HepG2 (cell line): Measurements from ENCODE around the gene CAMK1D. TPM values are rescaled to one million over a fixed set of nuclear protein-coding genes. Genes with fewer than 3 reads are reported as not detected.
"Not testable (repeated sequence)": the region's sequence is repeated elsewhere in the genome, so short reads cannot be mapped to it uniquely, and the experiment has no call there.

Experiments used
- ATAC-seq: fragments of 200-7000 bp; cut with Tn5 transposase; 3 replicates; pipeline ENCODE4 v1.9.1; 2020; ENCODE audit warnings: mild to moderate bottlenecking, moderate library complexity
- BruUV-seq: library from RNA; stranded (reverse); fragments of 400-500 nt; replicated peaks from 2 replicates; lab custom pipeline; 2021; lab: Mats Ljungman, UMichigan
- CTCF ChIA-PET: fragments of 300-600 bp; formaldehyde crosslinking; extraction: SDS; loops from one replicate; lab custom pipeline; 2021; ENCODE audit warnings: low total read pairs, inconsistent platforms, low intra/inter-chr PET ratio; lab: Yijun Ruan, JAX
- POLR2A ChIA-PET: fragments of 350-600 bp; sonication (Branson Sonifier 250); formaldehyde crosslinking; loops from one replicate; lab custom pipeline; 2020; ENCODE audit warnings: antibody characterized with exemption, inconsistent platforms; lab: Yijun Ruan, JAX
- DNase-seq: peaks from one replicate; pipeline ENCODE4 v3.0.0-alpha.2; 2015; ENCODE audit warnings: low spot score
- FAIRE-seq: peaks from 3 replicates; lab custom pipeline; 2011; peaks lifted over from hg19 to GRCh38; lab: Jason Lieb, UNC
- H2AFZ ChIP-seq: one replicate; pipeline ENCODE4 v1.6.1; 2011; ENCODE audit warnings: low read length, inconsistent platforms
- H3K27ac ChIP-seq: fragments of 300-600 bp; 3 replicates; pipeline ENCODE4 v1.8.0; 2011; ENCODE audit warnings: mixed run types, mild to moderate bottlenecking, mixed read lengths, low read length, inconsistent platforms; ENCODE audit not compliant: insufficient read depth; ENCODE audit errors: extremely low read length
- H3K27me3 ChIP-seq, 2 experiments: fragments of 200-600 bp in 1 of 2; 2 replicates in 1 of 2; 3 replicates in 1 of 2; pipeline versions ENCODE4 v1.6.0 to v1.8.0; 2011; ENCODE audit warnings: low read length in 2 of 2, mild to moderate bottlenecking in 2 of 2, moderate library complexity in 2 of 2, inconsistent platforms in 1 of 2; ENCODE audit not compliant: insufficient read depth in 2 of 2, control insufficient read depth in 1 of 2
- H3K36me3 ChIP-seq, 2 experiments: fragments of 200-600 bp in 1 of 2; replicated peaks in 1 of 2; 2 replicates in 1 of 2; 3 replicates in 1 of 2; pipeline versions ENCODE4 v1.5.1 to v1.8.0; 2011; ENCODE audit warnings: low read length in 2 of 2, inconsistent platforms in 1 of 2; ENCODE audit not compliant: insufficient read depth in 2 of 2, control insufficient read depth in 1 of 2
- H3K4me1 ChIP-seq: 2 replicates; pipeline ENCODE4 v1.5.1; 2012; ENCODE audit warnings: low read length, inconsistent platforms; ENCODE audit not compliant: insufficient read depth
- H3K4me2 ChIP-seq: 2 replicates; pipeline ENCODE4 v1.6.0; 2011; ENCODE audit warnings: low read depth, low read length, inconsistent platforms
- H3K4me3 ChIP-seq, 3 experiments: fragments of 200-600 bp in 1 of 3; sonication (generic), shearing (Covaris generic) in 1 of 3; replicated peaks in 1 of 3; 2 replicates each; pipeline ENCODE4 v1.5.1; 2011 to 2016; ENCODE audit warnings: low read length in 3 of 3, inconsistent platforms in 2 of 3, low read depth in 2 of 3, mild to moderate bottlenecking in 2 of 3, control low read depth in 1 of 3, mixed read lengths in 1 of 3; ENCODE audit not compliant: insufficient read depth in 1 of 3
- H3K79me2 ChIP-seq: one replicate; pipeline ENCODE4 v1.6.1; 2011; ENCODE audit warnings: low read length, inconsistent platforms; ENCODE audit not compliant: insufficient read depth
- H3K9ac ChIP-seq: 2 replicates; pipeline ENCODE4 v1.6.0; 2011; ENCODE audit warnings: mild to moderate bottlenecking, low read depth, low read length, inconsistent platforms; ENCODE audit not compliant: insufficient read depth
- H3K9me3 ChIP-seq: 2 replicates; pipeline ENCODE4 v1.5.1; 2012; ENCODE audit warnings: mild to moderate bottlenecking, low read length
- H4K20me1 ChIP-seq: 2 replicates; pipeline ENCODE4 v1.6.0; 2011; ENCODE audit warnings: inconsistent platforms, mild to moderate bottlenecking, low read length, moderate library complexity; ENCODE audit not compliant: insufficient read depth
- KDM1A ChIP-seq: IDR thresholded peaks from 2 replicates; pipeline ENCODE4 v1.6.1; 2016; ENCODE audit warnings: missing compliant biosample characterization
- RERE ChIP-seq: IDR thresholded peaks from 2 replicates; pipeline ENCODE4 v1.6.1; 2016; ENCODE audit warnings: low read depth, missing genetic modification reagents, missing compliant biosample characterization
- ZNF121 ChIP-seq: sonication (generic); formaldehyde crosslinking; IDR thresholded peaks from 2 replicates; pipeline ENCODE4 v1.5.0; 2020; ENCODE audit warnings: mild to moderate bottlenecking, missing genetic modification reagents
- WGBS: methylation state at CpG from one replicate; pipeline ENCODE4 v1.1.6; 2017; ENCODE audit warnings: low lambda C conversion rate; 5-methylcytosine and 5-hydroxymethylcytosine counted together
- in situ Hi-C: cut with HindIII; loops from 2 replicates; pipeline ENCODE4 v1.10.0; 2017; ENCODE audit warnings: low pct_unique_long_range_greater_than_20kb; ENCODE audit not compliant: extremely low pct_ligation_motif_present
- intact Hi-C: fragments of 100-400 bp; cut with micrococcal nuclease; formaldehyde crosslinking; loops from one replicate; pipeline ENCODE4 v1.10.0; 2022; ENCODE audit not compliant: unreplicated experiment
- polyA plus RNA-seq, 8 experiments: library from polyadenylated mRNA; depleted of rRNA in 3 of 8; stranded (reverse) in 7 of 8; unstranded in 1 of 8; fragments of >200 nt; fragmentation: Illumina TruSeq in 4 of 8; extraction: Trizol in 4 of 8; gene quantifications; 2 replicates each; pipeline versions ENCODE4 v1.2.1 to v1.2.3, GENCODE V29; 2011 to 2016; ENCODE audit warnings: low read depth in 4 of 8, missing spikeins in 1 of 8, mixed read lengths in 1 of 8; ENCODE audit not compliant: insufficient read depth in 1 of 8
- total RNA-seq, 5 experiments: library from RNA; depleted of rRNA; stranded (reverse); fragments of >200 nt; fragmentation: Illumina TruSeq; extraction: Trizol; gene quantifications; 2 replicates each; pipeline ENCODE4 v1.2.3, GENCODE V29; 2016; ENCODE audit warnings: low read depth in 1 of 5

Gene CAMK1D
- total and polyA plus RNA-seq, 2 of the 13 experiments (the other 11 are each of a cell fraction or from before 2014, with no cell fraction given) = under 0.01 TPM; not detected in 1

- 0 out of 2 replicates have a peak, but pooled peaks have one; percentile 13 for TF ChIP-seq ZNF121 (CRISPR knock-in tag)
- H3K4me3 ChIP-seq, H3K4me2 ChIP-seq, in situ Hi-C loops, H3K36me3 ChIP-seq, H3K9ac ChIP-seq, ATAC-seq, H4K20me1 ChIP-seq, H2AFZ ChIP-seq, CTCF ChIA-PET, H3K27me3 ChIP-seq, POLR2A ChIA-PET, H3K79me2 ChIP-seq, H3K4me1 ChIP-seq, FAIRE-seq, H3K9me3 ChIP-seq, DNase-seq, H3K27ac ChIP-seq, BruUV-seq, intact Hi-C loops: not testable (repeated sequence)
- WGBS = 46% methylated on average over 2 of the region's 4 CpGs
Measured at GRCh38 chr10:12301036-12301435, 48.3 kb upstream of the CAMK1D start.

- no peaks in the 10 kb centered on the region for H3K79me2 ChIP-seq
- POLR2A ChIA-PET = no interaction called here
- H3K4me2 ChIP-seq = no peak overlapping the region
- H3K27me3 ChIP-seq = no peaks in the 10 kb centered on the region; a peak in 1 of 5 replicates
- H3K4me1 ChIP-seq = no peaks in the 10 kb centered on the region
- H3K36me3 ChIP-seq = no peaks in the 10 kb centered on the region
- H3K9me3 ChIP-seq = no peaks in the 10 kb centered on the region
- no peaks in the 10 kb centered on the region for H4K20me1 ChIP-seq
- H2AFZ ChIP-seq = no peak overlapping the region
- BruUV-seq = no TSS peak
- ATAC-seq (no peak), DNase-seq (no peak), FAIRE-seq (no peak)
- in situ Hi-C loops = no loop called here
- 46% methylated on average over 6 of the region's 6 CpGs for WGBS
- CTCF ChIA-PET = no interaction called here
- TF ChIP-seq KDM1A = no peak
- no peak for TF ChIP-seq RERE
- no peak overlapping the region for H3K27ac ChIP-seq
- intact Hi-C loops = no loop called here
- H3K9ac ChIP-seq = no peak overlapping the region
- no peak overlapping the region for H3K4me3 ChIP-seq
Measured at GRCh38 chr10:12308057-12308456, 41.3 kb upstream of the CAMK1D start.
